A549 (cell line): Measurements from ENCODE around the gene PPP1R14D. TPM values are rescaled to one million over a fixed set of nuclear protein-coding genes. Genes with fewer than 3 reads are reported as not detected.

ENCODE experiments used
- ATAC-seq, 2 experiments: fragments of 200-7000 bp in 1 of 2; fragments of >200 bp in 1 of 2; cut with Nextera tagmentation in 1 of 2; cut with Tn5 transposase in 1 of 2; 3 replicates each; pipeline versions ENCODE4 v1.8.0 to v1.9.1; 2018 to 2020; ENCODE audit warnings: mild to moderate bottlenecking in 1 of 2, moderate library complexity in 1 of 2
- CTCF ChIA-PET: fragments of 300-600 bp; sonication (Branson Sonifier 250); formaldehyde crosslinking; extraction: SDS; loops from one replicate; lab custom pipeline; 2021; ENCODE audit warnings: antibody characterized with exemption, inconsistent platforms; lab: Yijun Ruan, JAX
- POLR2A ChIA-PET: fragments of 350-600 bp; formaldehyde crosslinking; extraction: SDS; loops from one replicate; lab custom pipeline; 2021; ENCODE audit warnings: antibody characterized with exemption, inconsistent platforms; lab: Yijun Ruan, JAX
- DNase-seq, 2 experiments: peaks; one replicate each; pipeline versions ENCODE4 v3.0.0 to v3.0.0-alpha.2; 2011 to 2016; ENCODE audit warnings: low read depth in 1 of 2, low spot score in 1 of 2
- FAIRE-seq: peaks from 2 replicates; lab custom pipeline; 2011; peaks lifted over from hg19 to GRCh38; lab: Jason Lieb, UNC
- H3K27ac ChIP-seq, 2 experiments: fragments of >200 bp; sonication (Bioruptor Twin); formaldehyde crosslinking; 3 replicates each; pipeline ENCODE4 v1.5.1; 2016 to 2017
- H3K4me1 ChIP-seq: fragments of >200 bp; sonication (Bioruptor Twin); formaldehyde crosslinking; 3 replicates; pipeline ENCODE4 v1.6.1; 2016
- H3K4me2 ChIP-seq: fragments of >200 bp; sonication (Bioruptor Twin); formaldehyde crosslinking; 3 replicates; pipeline ENCODE4 v1.6.1; 2016
- H3K4me3 ChIP-seq: fragments of >200 bp; sonication (Bioruptor Twin); formaldehyde crosslinking; 3 replicates; pipeline ENCODE4 v1.5.1; 2016
- H3K9me3 ChIP-seq: fragments of >200 bp; sonication (Bioruptor Twin); formaldehyde crosslinking; 3 replicates; pipeline ENCODE4 v1.6.1; 2016
- CHD2 ChIP-seq: fragments of 150-350 bp; IDR thresholded peaks from 2 replicates; pipeline ENCODE4 v1.6.1; 2014; ENCODE audit warnings: low read length; ENCODE audit not compliant: partially characterized antibody
- CHD4 ChIP-seq: fragments of 200-600 bp; sonication (generic); IDR thresholded peaks from 2 replicates; pipeline ENCODE4 v1.6.1; 2016; ENCODE audit warnings: antibody characterized with exemption, mild to moderate bottlenecking, borderline replicate concordance
- CTCF ChIP-seq: fragments of >200 bp; sonication (Bioruptor Twin); formaldehyde crosslinking; IDR thresholded peaks from 3 replicates; pipeline ENCODE4 v1.5.1; 2016
- E2F6 ChIP-seq: IDR thresholded peaks from 2 replicates; pipeline ENCODE4 v1.6.1; 2012; ENCODE audit warnings: low read depth, borderline replicate concordance
- EHMT2 ChIP-seq: fragments of 200-600 bp; sonication (generic); IDR thresholded peaks from 2 replicates; pipeline ENCODE4 v1.6.1; 2016; ENCODE audit warnings: antibody characterized with exemption, low read depth, mild to moderate bottlenecking, moderate library complexity
- FOSL2 ChIP-seq, 2 experiments: fragments of 450-650 bp in 1 of 2; fragments of >200 bp in 1 of 2; sonication (Bioruptor Twin) in 1 of 2; formaldehyde crosslinking; IDR thresholded peaks; 2 replicates each; pipeline versions ENCODE4 v1.5.0 to v1.6.1; 2016 to 2020; ENCODE audit warnings: mild to moderate bottlenecking in 1 of 2, moderate library complexity in 1 of 2
- GATA3 ChIP-seq: IDR thresholded peaks from 2 replicates; pipeline ENCODE4 v1.6.1; 2012; ENCODE audit warnings: borderline replicate concordance
- HES2 ChIP-seq: fragments of >200 bp; sonication (Bioruptor Twin); formaldehyde crosslinking; IDR thresholded peaks from 2 replicates; pipeline ENCODE4 v1.6.1; 2016
- HEYL ChIP-seq: fragments of 250-450 bp; sonication (Bioruptor Pico); IDR thresholded peaks from 2 replicates; pipeline ENCODE4 v1.8.0; 2021; ENCODE audit warnings: mild to moderate bottlenecking, moderate library complexity
- HOXB13 ChIP-seq: fragments of 250-450 bp; sonication (Bioruptor Pico); IDR thresholded peaks from 2 replicates; pipeline ENCODE4 v1.5.0; 2020; ENCODE audit warnings: low read depth, mild to moderate bottlenecking, moderate library complexity
- JUNB ChIP-seq: fragments of >200 bp; sonication (Bioruptor Twin); formaldehyde crosslinking; IDR thresholded peaks from 2 replicates; pipeline ENCODE4 v1.6.1; 2016
- KDM1A ChIP-seq: fragments of 200-600 bp; sonication (generic); IDR thresholded peaks from 2 replicates; pipeline ENCODE4 v1.6.1; 2016; ENCODE audit warnings: low read depth, mild to moderate bottlenecking
- MAFK ChIP-seq: fragments of 450-650 bp; IDR thresholded peaks from 2 replicates; pipeline ENCODE4 v1.6.1; 2014; ENCODE audit not compliant: partially characterized antibody
- MAZ ChIP-seq: fragments of 150-350 bp; IDR thresholded peaks from 2 replicates; pipeline ENCODE4 v1.6.1; 2014; ENCODE audit warnings: antibody characterized with exemption, low read depth, low read length, borderline replicate concordance
- MYC ChIP-seq: IDR thresholded peaks from 2 replicates; pipeline ENCODE4 v1.6.1; 2012; ENCODE audit warnings: mild to moderate bottlenecking, inconsistent platforms, low read length, improper control_type of control experiment, borderline replicate concordance
- NPAS2 ChIP-seq: fragments of 250-450 bp; sonication (Bioruptor Pico); IDR thresholded peaks from 2 replicates; pipeline ENCODE4 v1.8.0; 2022; ENCODE audit warnings: mild to moderate bottlenecking, moderate library complexity, borderline replicate concordance
- NR3C1 ChIP-seq: fragments of >200 bp; sonication (Bioruptor Twin); formaldehyde crosslinking; IDR thresholded peaks from 3 replicates; pipeline ENCODE4 v1.6.1; 2017
- SMC3 ChIP-seq: fragments of >200 bp; sonication (Bioruptor Twin); formaldehyde crosslinking; IDR thresholded peaks from 3 replicates; pipeline ENCODE4 v1.6.1; 2018; ENCODE audit warnings: inconsistent platforms
- ZC3H11A ChIP-seq: fragments of 450-650 bp; IDR thresholded peaks from 2 replicates; pipeline ENCODE4 v1.6.1; 2014; ENCODE audit warnings: antibody characterized with exemption, mild to moderate bottlenecking
- ZFP36 ChIP-seq: fragments of 450-650 bp; IDR thresholded peaks from 2 replicates; pipeline ENCODE4 v1.6.1; 2014; ENCODE audit warnings: borderline replicate concordance; ENCODE audit not compliant: partially characterized antibody
- WGBS: methylation state at CpG from one replicate; pipeline ENCODE4 v1.1.6; 2017; ENCODE audit errors: missing lambda C conversion rate; 5-methylcytosine and 5-hydroxymethylcytosine counted together
- polyA plus RNA-seq, 4 experiments: library from polyadenylated mRNA; depleted of rRNA in 3 of 4; stranded (reverse); fragments of >200 nt; fragmentation: RNase III in 1 of 4; extraction: RNeasy Plus Mini Kit Qiagen cat#74134 plus additional on column Dnase treatment in 1 of 4; gene quantifications; 2 replicates in 3 of 4; 3 replicates in 1 of 4; pipeline ENCODE4 v1.2.3, GENCODE V29; 2011 to 2017

Gene PPP1R14D
- polyA plus RNA-seq, 2 of the 4 experiments (the other 2 are of a cell fraction), result 0.21 to 1.1 TPM

- ChIA-PET CTCF (no interaction called here), POLR2A (no interaction called here)
- DNase-seq (no peak), ATAC-seq (no peak), FAIRE-seq (no peak)
- Histone ChIP-seq H3K4me3 (no peak overlapping the region), H3K4me2 (peak overlapping the region; percentile 83), H3K4me1 (peaks cover 11% of the 10 kb centered on the region; the same call in 1 of the 3 replicates), H3K27ac (peak overlapping the region in 1 of 2 experiments; percentile 99; a peak in 1 of 6 replicates), H3K9me3 (no peaks in the 10 kb centered on the region)
- TF ChIP-seq ZFP36 (no peak), NPAS2 (no peak), FOSL2 (IDR thresholded peaks at IDR 0.05) (no peak), FOSL2 (CRISPR knock-in tag; IDR thresholded peaks at IDR 0.05) (no peak), HOXB13 (CRISPR knock-in tag) (no peak), JUNB (no peak), ZC3H11A (no peak), HEYL (CRISPR knock-in tag) (no peak), MAFK (no peak), CTCF (no peak), SMC3 (no peak), MYC (no peak), NR3C1 (no peak), MAZ (no peak), HES2 (no peak), EHMT2 (no peak), GATA3 (no peak)
- WGBS, result 85% methylated on average over 6 of the region's 8 CpGs
These were observed 19.6 kb downstream of the PPP1R14D start for GRCh38 chr15:40808861-40809450.

GRCh38 chr15:40807888-40808461 is 20.5 kb downstream of the PPP1R14D start:
- ATAC-seq (peak; percentile 4 to 13; a peak in 1 of 6 replicates), DNase-seq (no peak), FAIRE-seq (no peak)
- H3K4me2 ChIP-seq, result peak overlapping the region; percentile 83
- peak overlapping the region; percentile 72 to 99 for H3K27ac ChIP-seq
- H3K4me1 ChIP-seq, result peaks cover 11% of the 10 kb centered on the region; the same call in 1 of the 3 replicates
- POLR2A ChIA-PET, result no interaction called here
- TF ChIP-seq KDM1A, result peak; percentile 70; the same call in 1 of the 2 replicates
- TF ChIP-seq CHD4, result no peak
- TF ChIP-seq E2F6, result 0 out of 2 replicates have a peak, but pooled peaks have one; percentile 46
- no peak for TF ChIP-seq CHD2
- TF ChIP-seq, all 56 proteins: peak for 2
- CTCF ChIA-PET, result no interaction called here
- 6% methylated on average over 19 of the region's 19 CpGs for WGBS
- Histone ChIP-seq H3K4me3 (peak overlapping the region; percentile 83), H3K9me3 (no peaks in the 10 kb centered on the region)
